ENCODE results near the gene MAGI2. TPM values are rescaled to one million over a fixed set of nuclear protein-coding genes. Genes with fewer than 3 reads are reported as not detected.

The MAGI2 gene
- total and polyA plus RNA-seq, 2 donors (not counting 3 experiments of a cell fraction or from before 2014, with no cell fraction given), result 0.28 to 6.0 TPM

DNA sequence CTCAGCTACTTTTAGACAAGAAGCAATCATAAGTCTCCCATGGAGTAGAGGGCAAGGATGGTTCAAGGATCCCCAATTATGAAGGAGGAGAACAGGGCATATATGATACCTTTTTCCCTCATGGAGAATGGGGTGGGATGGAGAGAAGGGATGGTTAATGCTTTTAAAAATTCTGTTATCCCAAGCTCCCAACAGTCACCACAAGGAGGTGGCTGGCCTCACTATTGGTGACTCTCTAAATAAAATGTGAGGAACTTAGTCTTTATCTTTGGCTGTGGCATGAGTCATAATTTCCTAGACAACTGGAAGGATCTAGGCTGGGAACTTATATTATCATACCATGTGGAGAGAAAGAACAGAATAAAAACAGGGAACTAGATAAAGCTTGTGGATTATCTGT, 1357.9 kb downstream of the MAGI2 start:
- no peak overlapping the region for H3K9ac ChIP-seq (replicated peaks; ENCODE audit: extremely low read depth, insufficient read depth, low read length)
- no peaks in the 10 kb centered on the region for H3K9me3 ChIP-seq (replicated peaks; ENCODE audit: control insufficient read depth, insufficient read depth, low read length)
- dilution Hi-C loops (cut with MboI; ENCODE audit: extremely low pct_ligation_motif_present, low sequenced_read_pairs) (no loop called here), intact Hi-C loops (cut with micrococcal nuclease) (no loop called here)
- no peaks in the 10 kb centered on the region for H3K36me3 ChIP-seq (ENCODE audit: control insufficient read depth in 2 of 2, extremely low read depth in 1 of 2, insufficient read depth in 2 of 2, low read length in 2 of 2)
- FAIRE-seq (peak; percentile 81), DNase-seq (ENCODE audit: low read depth, low spot score) (peak; percentile 18)
- H3K27ac ChIP-seq (ENCODE audit: insufficient read depth, low read depth, low read length), result no peak overlapping the region
- H3K4me1 ChIP-seq (ENCODE audit: control insufficient read depth, extremely low read depth, insufficient read depth, low read length), result no peaks in the 10 kb centered on the region
- no TSS peak for BruUV-seq (replicated peaks)
- H3K9me1 ChIP-seq (replicated peaks; ENCODE audit: control insufficient read depth, extremely low read depth, insufficient read depth, low read length), result no peaks in the 10 kb centered on the region
- no peaks in the 10 kb centered on the region for H3K27me3 ChIP-seq (ENCODE audit: control insufficient read depth in 2 of 2, insufficient read depth in 2 of 2, low read length in 2 of 2)
- H4K20me1 ChIP-seq (replicated peaks; ENCODE audit: control insufficient read depth, extremely low read depth, insufficient read depth, low read length), result no peaks in the 10 kb centered on the region
- CTCF ChIA-PET, result interaction anchor here (1.0 to 1.3 kb wide), 2 partner anchors 17 to 268 kb away, joined by 3 read pairs; no protein-coding TSS in a partner anchor
- no peak overlapping the region for H3K4me2 ChIP-seq (ENCODE audit: insufficient read depth, low read length)
- TF ChIP-seq EZH2 (IDR thresholded peaks at IDR 0.05; ENCODE audit: borderline replicate concordance, low read depth, low read length, severe bottlenecking) (no peak), POLR2A (IDR thresholded peaks at IDR 0.05; ENCODE audit: low read depth, low read length) (no peak), MYC (IDR thresholded peaks at IDR 0.05; ENCODE audit: low read depth, low read length) (no peak), GATA2 (IDR thresholded peaks at IDR 0.05; ENCODE audit: insufficient read depth, insufficient read length, low read depth, low read length) (no peak)
- TF ChIP-seq, protein P1, sequence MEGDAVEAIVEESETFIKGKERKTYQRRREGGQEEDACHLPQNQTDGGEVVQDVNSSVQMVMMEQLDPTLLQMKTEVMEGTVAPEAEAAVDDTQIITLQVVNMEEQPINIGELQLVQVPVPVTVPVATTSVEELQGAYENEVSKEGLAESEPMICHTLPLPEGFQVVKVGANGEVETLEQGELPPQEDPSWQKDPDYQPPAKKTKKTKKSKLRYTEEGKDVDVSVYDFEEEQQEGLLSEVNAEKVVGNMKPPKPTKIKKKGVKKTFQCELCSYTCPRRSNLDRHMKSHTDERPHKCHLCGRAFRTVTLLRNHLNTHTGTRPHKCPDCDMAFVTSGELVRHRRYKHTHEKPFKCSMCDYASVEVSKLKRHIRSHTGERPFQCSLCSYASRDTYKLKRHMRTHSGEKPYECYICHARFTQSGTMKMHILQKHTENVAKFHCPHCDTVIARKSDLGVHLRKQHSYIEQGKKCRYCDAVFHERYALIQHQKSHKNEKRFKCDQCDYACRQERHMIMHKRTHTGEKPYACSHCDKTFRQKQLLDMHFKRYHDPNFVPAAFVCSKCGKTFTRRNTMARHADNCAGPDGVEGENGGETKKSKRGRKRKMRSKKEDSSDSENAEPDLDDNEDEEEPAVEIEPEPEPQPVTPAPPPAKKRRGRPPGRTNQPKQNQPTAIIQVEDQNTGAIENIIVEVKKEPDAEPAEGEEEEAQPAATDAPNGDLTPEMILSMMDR (IDR thresholded peaks at IDR 0.05; ENCODE audit: extremely low read depth in 1 of 2, insufficient read depth in 1 of 2, low read depth in 1 of 2, low read length in 2 of 2), result no peak
- no peak overlapping the region for H3K4me3 ChIP-seq (replicated peaks in 1 of 3; ENCODE audit: insufficient read depth in 1 of 3, low read depth in 1 of 3, low read length in 3 of 3)
- H2AFZ ChIP-seq (ENCODE audit: low read depth, low read length), result no peak overlapping the region
- POLR2A ChIA-PET, result no interaction called here
- H3K79me2 ChIP-seq (ENCODE audit: control insufficient read depth, insufficient read depth, low read length), result no peaks in the 10 kb centered on the region

DNA sequence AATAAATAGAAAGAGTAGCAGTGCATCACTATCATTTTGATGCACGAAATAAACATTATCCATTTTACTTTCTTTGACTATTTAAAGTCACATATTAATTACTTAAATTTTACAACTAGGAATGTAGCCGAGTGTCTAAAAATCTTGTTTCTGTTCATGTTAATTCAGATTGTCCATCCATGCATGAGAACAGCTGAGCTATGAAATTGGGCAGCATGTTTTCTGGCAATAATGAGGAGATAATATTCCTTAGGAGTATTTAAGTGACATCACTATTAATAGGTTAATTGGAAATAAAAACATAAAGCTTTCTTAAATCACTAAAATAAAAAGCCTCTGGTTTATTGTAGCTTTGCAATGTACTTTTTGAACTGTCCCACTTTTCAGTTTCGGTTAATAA, 1361.1 kb downstream of the MAGI2 start:
- no peak for DNase-seq (ENCODE audit: low read depth, low spot score)
- intact Hi-C loops (cut with micrococcal nuclease) (no loop called here), dilution Hi-C loops (cut with MboI; ENCODE audit: extremely low pct_ligation_motif_present, low sequenced_read_pairs) (no loop called here)
- no peaks in the 10 kb centered on the region for H4K20me1 ChIP-seq (replicated peaks; ENCODE audit: control insufficient read depth, extremely low read depth, insufficient read depth, low read length)
- no peak overlapping the region for H3K9ac ChIP-seq (replicated peaks; ENCODE audit: extremely low read depth, insufficient read depth, low read length)
- H3K4me3 ChIP-seq (replicated peaks in 1 of 3; ENCODE audit: insufficient read depth in 1 of 3, low read depth in 1 of 3, low read length in 3 of 3), result no peak overlapping the region
- no peaks in the 10 kb centered on the region for H3K79me2 ChIP-seq (ENCODE audit: control insufficient read depth, insufficient read depth, low read length)
- H3K4me1 ChIP-seq (ENCODE audit: control insufficient read depth, extremely low read depth, insufficient read depth, low read length), result peaks cover 2% of the 10 kb centered on the region
- no peaks in the 10 kb centered on the region for H3K9me3 ChIP-seq (replicated peaks; ENCODE audit: control insufficient read depth, insufficient read depth, low read length)
- H3K27me3 ChIP-seq (ENCODE audit: control insufficient read depth in 2 of 2, insufficient read depth in 2 of 2, low read length in 2 of 2), result no peaks in the 10 kb centered on the region
- BruUV-seq (replicated peaks), result no TSS peak
- CTCF ChIA-PET, result interaction anchor here (0.8 to 2.1 kb wide), 6 partner anchors 15 to 84 kb away, joined by 3 to 6 read pairs (median 3); no protein-coding TSS in a partner anchor
- H3K27ac ChIP-seq (ENCODE audit: insufficient read depth, low read depth, low read length), result no peak overlapping the region
- no peak for TF ChIP-seq EZH2 (IDR thresholded peaks at IDR 0.05; ENCODE audit: borderline replicate concordance, low read depth, low read length, severe bottlenecking)
- TF ChIP-seq, protein P1 (IDR thresholded peaks at IDR 0.05; ENCODE audit: extremely low read depth in 1 of 2, insufficient read depth in 1 of 2, low read depth in 1 of 2, low read length in 2 of 2), result no peak
- no peak for TF ChIP-seq POLR2AphosphoS5 (IDR thresholded peaks at IDR 0.05; ENCODE audit: insufficient read depth, low read depth, low read length)
- no peak for TF ChIP-seq MYC (IDR thresholded peaks at IDR 0.05; ENCODE audit: low read depth, low read length)
- H2AFZ ChIP-seq (ENCODE audit: low read depth, low read length), result no peak overlapping the region
- no peak for FAIRE-seq
- H3K36me3 ChIP-seq (ENCODE audit: control insufficient read depth in 2 of 2, extremely low read depth in 1 of 2, insufficient read depth in 2 of 2, low read length in 2 of 2), result no peaks in the 10 kb centered on the region
- H3K9me1 ChIP-seq (replicated peaks; ENCODE audit: control insufficient read depth, extremely low read depth, insufficient read depth, low read length), result no peaks in the 10 kb centered on the region
- no peak overlapping the region for H3K4me2 ChIP-seq (ENCODE audit: insufficient read depth, low read length)
- POLR2A ChIA-PET, result no interaction called here
